Fibroblast of the aortic adventitia (primary cell): Measurements from ENCODE around the gene LDLRAP1. TPM values are rescaled to one million over a fixed set of nuclear protein-coding genes. Genes with fewer than 3 reads are reported as not detected.

ENCODE experiments used
- DNase-seq: peaks from one replicate; pipeline ENCODE4 v3.0.0-alpha.2; 2010; ENCODE audit warnings: low read depth
- H3K4me3 ChIP-seq: 2 replicates; pipeline ENCODE4 v1.5.1; 2011; ENCODE audit warnings: low read depth, mild to moderate bottlenecking, control low read depth, low read length, moderate library complexity
- CTCF ChIP-seq: IDR thresholded peaks from 2 replicates; pipeline ENCODE4 v1.5.1; 2011; ENCODE audit warnings: mild to moderate bottlenecking, low read length, control low read depth, inconsistent platforms; ENCODE audit not compliant: insufficient read depth
- total RNA-seq: library from RNA; depleted of rRNA; stranded (reverse); fragments of >200 nt; gene quantifications from 2 replicates; pipeline ENCODE4 v1.2.3, GENCODE V29; 2012; ENCODE audit warnings: low replicate concordance

The LDLRAP1 gene
- total RNA-seq, 1 donor, result 12.4 TPM

GRCh38 chr1:25618433-25618808 lies 75.0 kb downstream of the LDLRAP1 start:
- TF ChIP-seq CTCF, result no peak
- H3K4me3 ChIP-seq, result peak overlapping the region; percentile 17
- no peak for DNase-seq

Other genes with a start within 250 kb of the LDLRAP1 start
- gene TMEM50A, start 205.3 kb upstream of the LDLRAP1 start, total RNA-seq, result 161 and 206 TPM in 2 replicates
- gene RHCE, start 122.8 kb upstream of the LDLRAP1 start, total RNA-seq, result 0.27 and 0.33 TPM in 2 replicates
- 17.3 and 23.4 TPM in 2 replicates for gene MACO1, start 112.7 kb upstream of the LDLRAP1 start, total RNA-seq
- gene MAN1C1, start 73.2 kb downstream of the LDLRAP1 start, total RNA-seq, result 6.6 and 32.0 TPM in 2 replicates